Lung microvascular endothelial cell (primary cell): Measurements from ENCODE around the gene TUBGCP2. TPM values are rescaled to one million over a fixed set of nuclear protein-coding genes. Genes with fewer than 3 reads are reported as not detected.
"Not testable (repeated sequence)": the region's sequence is repeated elsewhere in the genome, so short reads cannot be mapped to it uniquely, and the experiment has no call there.

Experiments
- DNase-seq, 2 donors: peaks; one replicate each; pipeline versions ENCODE4 v3.0.0 to v3.0.0-alpha.2; 2010; ENCODE audit warnings: low read depth in 2 of 2
- total RNA-seq: library from RNA; depleted of rRNA; stranded (reverse); fragments of >200 nt; gene quantifications from 2 replicates; pipeline ENCODE4 v1.2.1, GENCODE V29; 2014

The TUBGCP2 gene
- total RNA-seq, 1 donor from 2014 or later = 35.3 TPM

DNA sequence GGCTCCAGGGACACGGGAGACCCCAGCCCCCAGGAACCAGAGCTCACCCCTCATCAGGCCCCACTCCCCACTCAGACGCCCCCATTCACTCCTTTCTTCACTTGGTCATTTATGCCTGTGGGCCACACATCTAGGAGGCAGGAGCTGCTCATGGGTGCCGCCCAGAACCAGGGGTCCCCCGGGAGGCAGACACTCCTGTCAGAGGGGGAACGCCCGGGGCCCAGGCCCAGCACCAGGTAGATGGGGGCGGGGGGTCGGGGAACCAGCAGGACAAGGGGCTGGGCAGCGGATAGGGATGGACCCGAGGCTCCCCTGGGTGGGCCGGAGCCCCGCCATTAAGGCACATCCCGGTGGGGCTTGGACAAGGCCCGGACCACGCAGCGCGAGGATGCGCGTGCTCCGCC lies 16.2 kb upstream of the TUBGCP2 start:
- no peak for DNase-seq

- DNase-seq = peak; percentile 27 to 66
These were observed 15.6 kb upstream of the TUBGCP2 start for GRCh38 chr10:133324198-133324792.

GRCh38 chr10:133322064-133322709 lies 13.5 kb upstream of the TUBGCP2 start:
- DNase-seq = not testable (repeated sequence)

DNA sequence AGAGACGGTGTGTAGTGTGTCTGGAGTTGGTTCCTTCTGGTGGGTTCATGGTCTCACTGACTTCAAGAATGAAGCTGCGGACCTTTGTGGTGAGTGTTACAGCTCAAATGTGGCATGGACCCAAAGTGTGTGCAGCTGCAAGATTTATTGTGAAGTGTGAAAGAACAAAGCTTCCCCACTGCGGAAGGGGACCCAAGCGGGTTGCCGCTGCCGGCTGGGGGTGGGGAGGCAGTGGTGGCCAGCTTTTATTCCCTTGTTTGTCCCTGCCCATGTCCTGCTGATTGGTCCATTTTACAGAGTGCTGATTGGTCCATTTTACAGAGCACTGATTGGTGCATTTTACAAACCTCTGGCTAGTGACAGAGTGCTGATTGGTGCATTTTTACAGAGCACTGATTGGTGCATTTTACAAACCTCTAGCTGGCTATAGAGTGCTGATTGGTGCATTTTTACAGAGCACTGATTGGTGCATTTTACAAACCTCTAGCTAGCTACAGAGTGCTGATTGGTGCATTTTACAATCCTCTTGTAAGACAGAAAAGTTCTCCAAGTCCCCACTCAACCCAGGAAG lies 12.3 kb upstream of the TUBGCP2 start:
- DNase-seq = not testable (repeated sequence)

GRCh38 chr10:133318494-133319127 lies 9.9 kb upstream of the TUBGCP2 start:
- DNase-seq = peak; percentile 59 to 64

DNA sequence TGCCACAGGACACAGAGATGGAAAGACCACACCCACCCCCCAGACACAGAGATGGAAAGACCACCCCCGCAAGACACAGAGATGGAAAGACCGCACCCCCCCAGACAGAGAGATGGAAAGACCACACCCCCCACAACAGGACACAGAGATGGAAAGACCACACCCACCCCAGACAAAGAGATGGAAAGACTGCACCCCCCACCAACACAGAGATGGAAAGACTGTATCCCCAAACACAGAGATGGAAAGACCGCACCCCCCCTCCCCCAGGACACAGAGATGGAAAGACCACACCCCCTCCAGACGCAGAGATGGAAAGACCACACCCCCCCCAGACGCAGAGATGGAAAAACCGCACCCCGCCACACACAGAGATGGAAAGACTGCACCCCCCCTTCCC lies 8.1 kb upstream of the TUBGCP2 start:
- no peak for DNase-seq

DNA sequence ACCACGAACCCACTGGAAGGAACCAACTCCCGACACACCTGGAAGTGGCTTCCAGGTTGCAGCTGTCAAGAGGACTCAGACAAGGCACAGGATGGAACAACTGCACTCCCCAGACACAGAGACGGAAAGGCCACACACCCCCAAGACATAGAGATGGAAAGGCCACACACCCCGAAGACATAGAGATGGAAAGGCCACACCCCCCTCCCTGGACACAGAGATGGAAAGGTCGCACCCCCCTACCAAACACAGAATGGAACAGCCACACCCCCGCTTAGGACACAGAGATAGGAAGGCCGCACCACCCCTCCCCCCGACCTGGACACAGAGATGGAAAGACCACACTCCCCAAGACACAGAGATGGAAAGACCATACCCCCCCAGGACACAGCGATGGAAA lies 7.6 kb upstream of the TUBGCP2 start:
- DNase-seq = no peak

- no peak for DNase-seq
These were observed 7.2 kb upstream of the TUBGCP2 start for GRCh38 chr10:133315847-133316246.

DNA sequence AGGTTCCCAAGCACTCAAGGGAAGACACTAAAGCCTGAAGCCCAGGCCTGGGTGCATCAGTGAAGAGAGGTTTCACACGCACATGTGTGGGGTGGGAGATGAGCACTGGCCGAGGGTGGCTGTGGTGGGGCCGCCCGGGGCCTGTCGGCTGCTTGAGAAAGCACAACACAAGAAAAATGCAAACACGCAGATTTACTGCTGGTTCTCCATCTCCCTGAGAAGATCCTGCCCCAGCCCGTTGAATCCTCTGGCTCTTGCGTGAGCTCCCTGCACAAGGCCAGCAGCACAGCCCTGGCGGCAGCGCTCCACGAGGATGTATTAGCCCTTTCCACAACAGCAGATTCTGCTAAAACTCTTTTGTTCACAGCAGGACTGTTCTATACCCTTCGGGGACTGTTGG lies 6.2 kb upstream of the TUBGCP2 start:
- no peak for DNase-seq

- DNase-seq = no peak
These were observed 4.5 kb upstream of the TUBGCP2 start for GRCh38 chr10:133313192-133313591.

DNA sequence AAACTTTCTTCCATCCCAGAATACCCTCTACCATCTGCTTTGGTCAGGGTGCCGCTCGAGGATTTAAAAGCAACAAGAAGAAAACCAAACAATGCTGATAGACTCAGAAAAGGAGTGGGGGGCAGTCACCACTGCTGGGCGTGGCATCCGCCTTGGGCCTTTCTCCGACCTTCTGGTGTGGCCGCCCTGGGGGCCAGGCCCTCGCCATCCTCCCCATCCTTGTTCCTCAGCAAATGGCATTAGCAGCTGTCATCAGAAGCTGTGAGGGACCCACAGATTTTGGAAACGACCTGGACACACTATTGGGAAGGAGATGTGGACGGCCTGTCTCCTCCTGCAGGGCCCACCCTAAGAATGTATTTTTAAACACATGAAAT lies 4.1 kb upstream of the TUBGCP2 start:
- no peak for DNase-seq

DNA sequence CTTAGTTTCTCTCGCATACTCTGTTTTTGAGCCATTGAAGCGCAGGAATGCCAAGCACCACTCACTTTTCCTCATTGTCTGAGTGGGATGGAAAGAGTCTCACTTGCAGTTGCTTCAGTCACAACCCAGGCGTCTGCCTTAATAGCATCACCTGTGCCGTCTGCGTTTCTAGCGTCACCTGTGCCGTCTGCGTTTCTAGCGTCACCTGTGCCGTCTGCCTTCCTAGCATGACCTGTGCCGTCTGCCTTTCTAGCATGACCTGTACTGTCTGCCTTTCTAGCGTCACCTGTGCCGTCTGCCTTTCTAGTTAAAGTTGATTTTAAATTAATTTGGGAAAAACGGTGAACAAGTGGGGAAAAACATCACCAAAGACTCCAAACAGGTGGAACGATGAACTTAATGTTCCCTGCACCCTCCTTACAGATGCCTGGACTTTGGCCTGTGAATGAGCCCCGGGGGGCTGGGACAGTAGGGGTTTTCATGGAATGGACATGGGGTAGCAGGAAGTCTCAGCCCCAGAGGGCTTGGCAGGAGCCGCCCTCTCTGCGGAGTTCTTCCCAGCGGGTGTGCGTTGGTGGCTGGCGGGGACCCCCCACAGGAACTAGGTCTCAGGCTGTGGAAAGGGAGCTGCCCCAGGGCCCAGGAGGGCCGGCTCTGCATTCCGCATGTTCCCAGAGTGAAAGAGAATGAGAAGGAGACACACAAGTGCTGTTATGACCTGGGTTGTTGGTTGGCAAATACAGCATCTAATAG lies 3.5 kb upstream of the TUBGCP2 start:
- DNase-seq = no peak

DNA sequence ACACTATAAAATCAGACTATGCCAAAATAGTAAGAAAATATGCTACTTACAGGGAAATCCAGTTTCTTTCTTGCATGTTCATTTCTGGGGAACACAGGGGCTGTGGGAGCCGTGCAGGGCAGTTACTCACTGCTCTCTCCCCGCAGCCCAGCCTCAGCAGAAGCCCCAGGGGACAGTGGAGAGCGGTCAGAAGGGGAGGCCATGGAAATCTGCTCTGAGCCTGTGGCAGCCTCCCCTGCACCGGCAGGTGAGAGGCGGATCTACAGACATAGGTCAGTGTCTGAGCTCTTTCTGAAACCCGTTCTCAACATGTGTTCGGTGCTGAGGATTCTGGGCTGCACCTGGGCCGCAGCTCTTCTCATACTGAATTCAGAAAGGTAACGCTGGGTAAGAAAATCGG lies 2.9 kb upstream of the TUBGCP2 start:
- no peak for DNase-seq

GRCh38 chr10:133310789-133311188 lies 2.1 kb upstream of the TUBGCP2 start:
- DNase-seq = no peak

DNA sequence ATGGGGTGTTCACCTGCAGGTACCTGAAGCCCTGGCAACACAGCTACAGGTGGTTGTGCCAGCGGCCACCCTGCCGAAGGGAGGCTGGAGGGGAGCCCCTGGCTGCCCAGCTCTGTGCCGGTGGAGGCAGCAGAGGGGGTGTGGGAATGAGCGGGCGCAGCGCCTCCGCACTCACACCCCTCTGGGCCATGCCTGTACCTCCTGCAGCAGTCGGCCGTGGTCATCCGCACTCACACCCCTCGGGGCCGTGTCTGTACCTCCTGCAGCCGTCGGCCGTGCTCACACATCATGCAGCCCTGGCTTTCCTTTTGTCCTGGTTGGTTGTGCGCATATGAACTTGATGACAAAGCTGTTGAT lies 1.7 kb upstream of the TUBGCP2 start:
- DNase-seq = no peak

DNA sequence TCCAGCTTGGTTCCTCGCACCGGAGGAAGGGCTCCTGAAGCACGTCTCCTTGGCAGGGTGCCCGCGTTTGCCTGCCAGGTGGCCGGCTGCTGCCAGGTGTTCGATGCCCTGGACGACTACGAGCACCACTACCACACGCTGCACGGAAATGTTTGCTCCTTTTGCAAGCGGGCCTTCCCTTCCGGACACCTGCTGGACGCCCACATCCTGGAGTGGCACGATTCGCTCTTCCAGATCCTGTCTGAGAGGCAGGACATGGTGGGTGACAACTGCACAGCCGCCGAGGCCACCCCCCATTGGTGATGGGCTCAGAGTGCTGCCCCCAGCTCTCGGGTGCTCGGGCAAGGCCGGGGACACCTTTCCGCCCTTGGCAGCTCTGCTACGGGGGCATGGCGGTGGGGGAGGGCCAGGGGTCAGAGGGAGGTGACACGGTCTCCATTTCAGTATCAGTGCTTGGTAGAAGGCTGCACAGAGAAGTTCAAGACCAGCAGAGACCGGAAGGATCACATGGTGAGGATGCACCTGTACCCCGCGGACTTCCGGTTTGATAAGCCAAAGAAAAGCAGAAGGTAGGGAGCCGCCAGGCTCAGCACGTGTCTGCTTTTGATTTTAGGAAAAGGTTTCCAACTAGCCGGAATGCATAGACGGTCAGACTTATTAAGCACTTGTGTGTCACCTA lies 1.2 kb upstream of the TUBGCP2 start:
- DNase-seq = no peak

GRCh38 chr10:133309100-133309719 lies 538 bp upstream of the TUBGCP2 start:
- DNase-seq = peak; percentile 93 to 97

DNA sequence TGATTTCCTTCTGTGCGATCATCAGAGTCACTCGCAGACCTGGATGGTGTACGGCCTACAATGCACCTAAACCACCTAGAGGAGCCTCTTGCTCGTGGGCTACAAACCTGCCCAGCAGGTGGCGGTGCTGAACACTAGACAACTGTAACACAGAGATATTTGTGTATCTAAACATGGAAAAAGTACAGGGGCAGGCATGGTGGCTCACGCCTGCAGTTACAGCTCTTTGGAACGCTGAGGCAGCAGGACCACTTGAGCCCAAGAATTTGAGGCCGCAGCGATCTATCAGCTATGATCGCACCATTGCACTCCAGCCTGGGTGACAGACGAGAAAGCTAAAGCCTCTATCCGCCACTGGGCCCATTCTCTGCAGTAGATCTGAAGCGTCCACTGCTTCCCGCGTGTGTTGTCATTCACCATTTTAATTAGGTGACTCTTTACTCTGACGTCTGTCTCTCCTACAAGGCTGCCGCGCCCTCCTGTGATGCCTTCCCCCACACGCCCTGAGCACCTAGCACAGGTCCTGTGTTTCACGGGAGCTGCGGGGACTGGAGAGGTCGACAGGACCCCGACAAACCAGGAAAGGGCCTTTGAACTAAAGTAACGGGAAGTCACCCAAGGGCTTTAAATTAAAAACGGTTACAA lies 774 bp downstream of the TUBGCP2 start:
- DNase-seq = peak; percentile 63 to 91

GRCh38 chr10:133306941-133307379 lies 1.7 kb downstream of the TUBGCP2 start:
- DNase-seq = no peak

- no peak for DNase-seq
These were observed 2.6 kb downstream of the TUBGCP2 start for GRCh38 chr10:133306097-133306476.

GRCh38 chr10:133303206-133303605 lies 5.5 kb downstream of the TUBGCP2 start:
- DNase-seq = no peak
